ENCODE data around the gene SLC9A9.
"Not testable (repeated sequence)": the region's sequence is repeated elsewhere in the genome, so short reads cannot be mapped to it uniquely, and the experiment has no call there.

Gene SLC9A9

GRCh38 chr3:143562789-143563188 is 285.5 kb downstream of the SLC9A9 start:
- no peak for DNase-seq (ENCODE audit: low read depth in 3 of 3)

- DNase-seq (ENCODE audit: low read depth in 3 of 3), result no peak
These were observed 289.0 kb downstream of the SLC9A9 start for GRCh38 chr3:143559296-143559695.

- DNase-seq (ENCODE audit: low read depth in 3 of 3), result no peak
These were observed 295.4 kb downstream of the SLC9A9 start for GRCh38 chr3:143552851-143553250.

- DNase-seq (ENCODE audit: low read depth in 3 of 3), result no peak
These were observed 296.5 kb downstream of the SLC9A9 start for GRCh38 chr3:143551761-143552160.

- no peak for DNase-seq (ENCODE audit: low read depth in 3 of 3)
These were observed 299.3 kb downstream of the SLC9A9 start for GRCh38 chr3:143548861-143549497.

- no peak for DNase-seq (ENCODE audit: low read depth in 3 of 3)
These were observed 299.9 kb downstream of the SLC9A9 start for GRCh38 chr3:143548393-143548792.

GRCh38 chr3:143538577-143538981 is 309.7 kb downstream of the SLC9A9 start:
- no peak for DNase-seq (ENCODE audit: low read depth in 3 of 3)

GRCh38 chr3:143538061-143538460 is 310.2 kb downstream of the SLC9A9 start:
- no peak for DNase-seq (ENCODE audit: low read depth in 3 of 3)

GRCh38 chr3:143536817-143537535 is 311.3 kb downstream of the SLC9A9 start:
- DNase-seq (ENCODE audit: low read depth in 3 of 3), result no peak

GRCh38 chr3:143535994-143536784 is 312.1 kb downstream of the SLC9A9 start:
- no peak for DNase-seq (ENCODE audit: low read depth in 3 of 3)

- no peak for DNase-seq (ENCODE audit: low read depth in 3 of 3)
These were observed 314.9 kb downstream of the SLC9A9 start for GRCh38 chr3:143533391-143533790.

GRCh38 chr3:143532091-143532490 is 316.2 kb downstream of the SLC9A9 start:
- DNase-seq (ENCODE audit: low read depth in 3 of 3), result no peak

- DNase-seq (ENCODE audit: low read depth in 3 of 3), result no peak
These were observed 317.2 kb downstream of the SLC9A9 start for GRCh38 chr3:143531101-143531500.

- DNase-seq (ENCODE audit: low read depth in 3 of 3), result no peak
These were observed 318.5 kb downstream of the SLC9A9 start for GRCh38 chr3:143529798-143530197.

GRCh38 chr3:143529018-143529478 is 319.2 kb downstream of the SLC9A9 start:
- DNase-seq (ENCODE audit: low read depth in 3 of 3), result no peak

GRCh38 chr3:143526011-143526545 is 322.2 kb downstream of the SLC9A9 start:
- DNase-seq (ENCODE audit: low read depth in 3 of 3), result no peak

GRCh38 chr3:143525408-143525807 is 322.9 kb downstream of the SLC9A9 start:
- no peak for DNase-seq (ENCODE audit: low read depth in 3 of 3)

GRCh38 chr3:143521803-143522202 is 326.5 kb downstream of the SLC9A9 start:
- DNase-seq (ENCODE audit: low read depth in 3 of 3), result no peak

GRCh38 chr3:143517131-143517530 is 331.1 kb downstream of the SLC9A9 start:
- DNase-seq (ENCODE audit: low read depth in 3 of 3), result not testable (repeated sequence)

- DNase-seq (ENCODE audit: low read depth in 3 of 3), result no peak
These were observed 333.4 kb downstream of the SLC9A9 start for GRCh38 chr3:143514874-143515273.

- DNase-seq (ENCODE audit: low read depth in 3 of 3), result no peak
These were observed 334.2 kb downstream of the SLC9A9 start for GRCh38 chr3:143514109-143514508.

GRCh38 chr3:143511174-143511879 is 336.9 kb downstream of the SLC9A9 start:
- no peak for DNase-seq (ENCODE audit: low read depth in 3 of 3)

All from stimulated activated CD4-positive, alpha-beta T cell treated with anti-CD3 and anti-CD28 coated beads, TNF-alpha, amount 100 ng/mL, for 48 hours (primary cell).